ENCODE data around the gene BPIFB4.

DNA sequence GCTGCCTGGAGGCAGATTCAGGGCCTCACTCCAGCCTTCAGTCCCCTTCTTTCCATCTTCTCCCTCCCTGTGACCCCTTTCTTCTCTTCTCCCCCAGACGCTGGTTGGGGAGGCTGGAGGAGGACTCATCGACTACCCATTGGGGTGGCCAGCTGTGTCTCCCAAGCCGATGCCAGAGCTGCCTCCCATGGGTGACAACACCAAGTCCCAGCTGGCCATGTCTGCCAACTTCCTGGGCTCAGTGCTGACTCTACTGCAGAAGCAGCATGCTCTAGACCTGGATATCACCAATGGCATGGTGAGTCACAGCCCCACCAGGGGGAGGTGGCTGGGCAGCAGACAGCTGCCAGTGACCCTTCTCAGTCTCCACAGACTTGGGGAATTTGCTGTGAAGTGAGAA, 12.9 kb downstream of the BPIFB4 start:
- TF ChIP-seq EZH2 (IDR thresholded peaks at IDR 0.05) (no peak), POLR2AphosphoS5 (IDR thresholded peaks at IDR 0.05; ENCODE audit: borderline replicate concordance, low read depth, low read length) (no peak), FOXP2 (optimal IDR thresholded peaks at IDR 0.05; ENCODE audit: control extremely low read depth, extremely low read length, insufficient read depth) (no peak)
